CD14-positive monocyte (primary cell): Measurements from ENCODE around the gene GGT5. TPM values are rescaled to one million over a fixed set of nuclear protein-coding genes. Genes with fewer than 3 reads are reported as not detected.

Source experiments
- DNase-seq, 3 donors: peaks; one replicate each; pipeline ENCODE4 v3.0.0-alpha.2; 2011 to 2022
- H2AFZ ChIP-seq: 2 replicates; pipeline ENCODE4 v1.6.0; 2012; ENCODE audit warnings: mild to moderate bottlenecking, low read depth, low read length, inconsistent platforms; ENCODE audit not compliant: insufficient read depth, poor library complexity, severe bottlenecking
- H3K27ac ChIP-seq, 2 donors: 1 replicate in 1 of 2; 2 replicates in 1 of 2; pipeline ENCODE4 v1.5.1; 2012 to 2013; ENCODE audit warnings: low read length in 2 of 2, control low read depth in 1 of 2, inconsistent platforms in 1 of 2, low read depth in 1 of 2, mild to moderate bottlenecking in 1 of 2
- H3K27me3 ChIP-seq, 2 donors: one replicate each; pipeline versions ENCODE4 v1.6.0 to v1.6.1; 2011 to 2013; ENCODE audit warnings: low read length in 2 of 2; ENCODE audit not compliant: control insufficient read depth in 2 of 2, insufficient read depth in 2 of 2
- H3K36me3 ChIP-seq, 2 donors: replicated peaks in 1 of 2; 1 replicate in 1 of 2; 2 replicates in 1 of 2; pipeline versions ENCODE4 v1.5.1 to v1.6.1; 2012 to 2013; ENCODE audit warnings: low read length in 2 of 2, control low read depth in 1 of 2, inconsistent platforms in 1 of 2, mild to moderate bottlenecking in 1 of 2; ENCODE audit not compliant: insufficient read depth in 2 of 2, control insufficient read depth in 1 of 2
- H3K4me1 ChIP-seq, 2 donors: 1 replicate in 1 of 2; 2 replicates in 1 of 2; pipeline versions ENCODE4 v1.5.1 to v1.6.1; 2012 to 2013; ENCODE audit warnings: low read length in 2 of 2, control low read depth in 1 of 2, inconsistent platforms in 1 of 2, mild to moderate bottlenecking in 1 of 2, moderate library complexity in 1 of 2; ENCODE audit not compliant: insufficient read depth in 2 of 2, control insufficient read depth in 1 of 2
- H3K4me2 ChIP-seq: replicated peaks from 2 replicates; pipeline ENCODE3; 2012; ENCODE audit warnings: low read length, moderate library complexity, mild to moderate bottlenecking; ENCODE audit not compliant: poor library complexity, severe bottlenecking; ENCODE audit errors: extremely low read depth
- H3K4me3 ChIP-seq, 3 experiments: fragments of 200-600 bp in 1 of 3; sonication (generic) in 1 of 3; replicated peaks in 1 of 3; 1 replicate in 2 of 3; 2 replicates in 1 of 3; pipeline ENCODE4 v1.5.1; 2011 to 2013; ENCODE audit warnings: low read length in 3 of 3, mild to moderate bottlenecking in 3 of 3, control low read depth in 2 of 3, low read depth in 2 of 3, inconsistent platforms in 1 of 3, moderate library complexity in 1 of 3
- H3K79me2 ChIP-seq: 2 replicates; pipeline ENCODE4 v1.6.0; 2012; ENCODE audit warnings: mild to moderate bottlenecking, control low read depth, inconsistent platforms, low read length, moderate library complexity; ENCODE audit not compliant: insufficient read depth
- H3K9ac ChIP-seq: 2 replicates; pipeline ENCODE4 v1.6.0; 2017; ENCODE audit warnings: low read length, mild to moderate bottlenecking; ENCODE audit not compliant: insufficient read depth, poor library complexity, severe bottlenecking
- H3K9me3 ChIP-seq, 2 donors: replicated peaks in 1 of 2; 1 replicate in 1 of 2; 2 replicates in 1 of 2; pipeline versions ENCODE4 v1.5.1 to v1.6.1; 2012 to 2013; ENCODE audit warnings: low read length in 2 of 2, control low read depth in 1 of 2; ENCODE audit not compliant: control insufficient read depth in 1 of 2, insufficient read depth in 1 of 2
- H4K20me1 ChIP-seq: 2 replicates; pipeline ENCODE4 v1.6.0; 2012; ENCODE audit warnings: mild to moderate bottlenecking, low read length, control low read depth, moderate library complexity; ENCODE audit not compliant: insufficient read depth
- H3K27ac Mint-ChIP-seq, 7 donors: one replicate each; pipeline ENCODE4 v1.8.0; 2020; ENCODE audit warnings: mild to moderate bottlenecking in 7 of 7, mixed read lengths in 7 of 7, moderate library complexity in 6 of 7, inconsistent platforms in 2 of 7
- H3K27me3 Mint-ChIP-seq, 3 donors: one replicate each; pipeline ENCODE4 v1.8.0; 2021 to 2022; ENCODE audit warnings: low read depth in 3 of 3, mild to moderate bottlenecking in 3 of 3, mixed read lengths in 3 of 3, moderate library complexity in 3 of 3, inconsistent platforms in 1 of 3
- H3K36me3 Mint-ChIP-seq, 2 donors: one replicate each; pipeline ENCODE4 v1.8.0; 2020; ENCODE audit warnings: mixed read lengths in 2 of 2, inconsistent platforms in 1 of 2, mild to moderate bottlenecking in 1 of 2
- H3K4me1 Mint-ChIP-seq: one replicate; pipeline ENCODE4 v1.8.0; 2020; ENCODE audit warnings: mild to moderate bottlenecking, mixed read lengths
- H3K4me3 Mint-ChIP-seq, 2 donors: one replicate each; pipeline ENCODE4 v1.8.0; 2020; ENCODE audit warnings: mild to moderate bottlenecking in 2 of 2, mixed read lengths in 2 of 2, moderate library complexity in 1 of 2
- H3K9me3 Mint-ChIP-seq, 7 donors: one replicate each; pipeline ENCODE4 v1.8.0; 2020 to 2022; ENCODE audit warnings: mixed read lengths in 7 of 7, mild to moderate bottlenecking in 6 of 7, moderate library complexity in 6 of 7, inconsistent platforms in 2 of 7
- CTCF ChIP-seq: fragments of 200-600 bp; IDR thresholded peaks from one replicate; pipeline ENCODE4 v1.8.0; 2022; ENCODE audit warnings: antibody characterized with exemption, mild to moderate bottlenecking
- WGBS: methylation state at CpG from one replicate; pipeline ENCODE4 v1.1.5; 2013; ENCODE audit warnings: missing lambda C conversion rate; ENCODE audit not compliant: insufficient coverage; 5-methylcytosine and 5-hydroxymethylcytosine counted together
- intact Hi-C, 2 donors: fragments of 100-400 bp; cut with micrococcal nuclease; formaldehyde crosslinking; loops; one replicate each; pipeline versions ENCODE4 v1.15.0 to v1.15.1; 2023
- polyA plus RNA-seq, 3 donors: library from polyadenylated mRNA; depleted of rRNA in 1 of 3; unstranded in 2 of 3; stranded (reverse) in 1 of 3; fragments of 300-500 nt in 2 of 3; fragments of >200 nt in 1 of 3; fragmentation: Illumina TruSeq in 2 of 3; gene quantifications; 1 replicate in 2 of 3; 2 replicates in 1 of 3; pipeline ENCODE4 v1.2.3, GENCODE V29; 2012 to 2021

The GGT5 gene
- polyA plus RNA-seq, 3 donors = 0.26 to 0.41 TPM; not detected in 1

GRCh38 chr22:24198682-24199052 is 46.2 kb downstream of the GGT5 start:
- DNase-seq = no peak
- Histone ChIP-seq H3K4me3 (no peak overlapping the region), H4K20me1 (no peaks in the 10 kb centered on the region), H3K27ac (peak overlapping the region; percentile 70 to 75), H3K79me2 (no peaks in the 10 kb centered on the region), H3K4me2 (no peak overlapping the region), H3K4me1 (peaks cover 21 to 22% of the 10 kb centered on the region in 2 donors), H3K36me3 (no peaks in the 10 kb centered on the region), H3K9me3 (no peaks in the 10 kb centered on the region), H3K9ac (peak overlapping the region; percentile 2), H2AFZ (peak overlapping the region; percentile 53), H3K27me3 (no peaks in the 10 kb centered on the region)
- H3K27me3 Mint-ChIP-seq = peaks cover 0 to 3% (median 2%) of the 10 kb centered on the region in 3 donors
- 71% methylated on average over 4 of the region's 6 CpGs for WGBS
- H3K4me3 Mint-ChIP-seq = no peak overlapping the region
- intact Hi-C loops = no loop called here
- peaks cover 27% of the 10 kb centered on the region for H3K4me1 Mint-ChIP-seq
- no peaks in the 10 kb centered on the region for H3K36me3 Mint-ChIP-seq
- TF ChIP-seq CTCF = no peak
- peaks cover 0 to 3% (median 0%) of the 10 kb centered on the region in 7 donors for H3K9me3 Mint-ChIP-seq
- peak overlapping the region in 6 of 7 donors; percentile 85 to 93 (median 90) for H3K27ac Mint-ChIP-seq

GRCh38 chr22:24191893-24192292 is 53.0 kb downstream of the GGT5 start:
- Histone ChIP-seq H3K9me3 (no peaks in the 10 kb centered on the region), H3K4me3 (no peak overlapping the region), H3K9ac (no peak overlapping the region), H3K4me1 (peaks cover 6 to 9% of the 10 kb centered on the region in 2 donors), H2AFZ (no peak overlapping the region), H3K4me2 (no peak overlapping the region), H3K27me3 (no peaks in the 10 kb centered on the region), H4K20me1 (no peaks in the 10 kb centered on the region), H3K36me3 (no peaks in the 10 kb centered on the region), H3K27ac (no peak overlapping the region), H3K79me2 (no peaks in the 10 kb centered on the region)
- Mint-ChIP-seq H3K27ac (no peak overlapping the region), H3K9me3 (peaks cover 0 to 3% (median 0%) of the 10 kb centered on the region in 7 donors), H3K4me3 (no peak overlapping the region), H3K36me3 (no peaks in the 10 kb centered on the region), H3K27me3 (peaks cover 0 to 6% (median 2%) of the 10 kb centered on the region in 3 donors), H3K4me1 (peaks cover 10% of the 10 kb centered on the region)
- 100% methylated on average over 3 of the region's 5 CpGs for WGBS
- no peak for DNase-seq
- no peak for TF ChIP-seq CTCF
- intact Hi-C loops = loop anchor here in 1 of 2 donors (2.0 kb wide), 2 partner anchors 39 to 55 kb away; no protein-coding TSS in a partner anchor
